ENCODE results near the gene FKBP10.

The FKBP10 gene

GRCh38 chr17:41769346-41769862 lies 43.4 kb upstream of the FKBP10 start:
- in situ Hi-C loops (cut with MboI; ENCODE audit: low pct_unique_long_range_greater_than_20kb, low sequenced_read_pairs, unreplicated experiment), result no loop called here
- TF ChIP-seq CTCF (IDR thresholded peaks at IDR 0.05; ENCODE audit: extremely low read depth, insufficient read depth, missing control alignments), result no peak

GRCh38 chr17:41769985-41770384 lies 42.8 kb upstream of the FKBP10 start:
- in situ Hi-C loops (cut with MboI; ENCODE audit: low pct_unique_long_range_greater_than_20kb, low sequenced_read_pairs, unreplicated experiment), result no loop called here
- no peak for DNase-seq (ENCODE audit: low spot score)
- no peak for TF ChIP-seq CTCF (IDR thresholded peaks at IDR 0.05; ENCODE audit: extremely low read depth, insufficient read depth, missing control alignments)

More at GRCh38 chr17:41769346-41769862, 43.4 kb upstream of the FKBP10 start:
- DNase-seq (ENCODE audit: low spot score), result no peak

GRCh38 chr17:41771389-41772206 lies 41.2 kb upstream of the FKBP10 start:
- DNase-seq (ENCODE audit: low spot score), result no peak
- no peak for TF ChIP-seq CTCF (IDR thresholded peaks at IDR 0.05; ENCODE audit: extremely low read depth, insufficient read depth, missing control alignments)
- in situ Hi-C loops (cut with MboI; ENCODE audit: low pct_unique_long_range_greater_than_20kb, low sequenced_read_pairs, unreplicated experiment), result no loop called here

- DNase-seq (ENCODE audit: low spot score), result no peak
- TF ChIP-seq CTCF (IDR thresholded peaks at IDR 0.05; ENCODE audit: extremely low read depth, insufficient read depth, missing control alignments), result no peak
- in situ Hi-C loops (cut with MboI; ENCODE audit: low pct_unique_long_range_greater_than_20kb, low sequenced_read_pairs, unreplicated experiment), result no loop called here
Measured at GRCh38 chr17:41772218-41772585, 40.6 kb upstream of the FKBP10 start.

- TF ChIP-seq CTCF (IDR thresholded peaks at IDR 0.05; ENCODE audit: extremely low read depth, insufficient read depth, missing control alignments), result no peak
- DNase-seq (ENCODE audit: low spot score), result no peak
- in situ Hi-C loops (cut with MboI; ENCODE audit: low pct_unique_long_range_greater_than_20kb, low sequenced_read_pairs, unreplicated experiment), result no loop called here
Measured at GRCh38 chr17:41772586-41773189, 40.1 kb upstream of the FKBP10 start.

DNA sequence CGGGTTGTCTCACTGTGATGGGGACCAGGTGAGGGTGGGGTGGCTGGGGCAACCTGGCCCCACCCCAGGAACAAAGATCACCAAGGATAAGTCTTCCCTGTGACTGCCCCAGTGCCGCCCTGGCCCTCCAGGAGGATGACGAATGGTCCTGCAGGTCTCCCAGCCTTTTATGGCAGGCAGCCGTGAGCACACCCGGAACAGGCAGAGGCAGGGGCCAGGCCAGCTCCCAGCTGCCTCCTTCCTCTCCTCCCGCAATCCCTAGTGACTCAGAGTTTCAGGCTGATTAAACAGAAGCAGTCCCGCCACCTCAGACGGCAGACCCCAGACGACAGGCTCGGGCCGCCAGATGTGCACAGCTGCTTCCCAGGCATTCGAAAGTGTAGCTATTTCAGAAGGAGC lies 39.6 kb upstream of the FKBP10 start:
- in situ Hi-C loops (cut with MboI; ENCODE audit: low pct_unique_long_range_greater_than_20kb, low sequenced_read_pairs, unreplicated experiment), result no loop called here
- DNase-seq (ENCODE audit: low spot score), result no peak
- no peak for TF ChIP-seq CTCF (IDR thresholded peaks at IDR 0.05; ENCODE audit: extremely low read depth, insufficient read depth, missing control alignments)
